Measurements from ENCODE around the gene SCD5.

SCD5 gene

GRCh38 chr4:82753238-82753637 lies 45.4 kb downstream of the SCD5 start:
- H3K18ac ChIP-seq (ENCODE audit: low read length) = peak overlapping the region; percentile 29
- H3K4me1 ChIP-seq (ENCODE audit: control insufficient read depth in 2 of 2, insufficient read depth in 1 of 2, low read depth in 1 of 2, low read length in 2 of 2) = peaks cover 15 to 26% of the 10 kb centered on the region in 2 donors
- no peak overlapping the region for H4K8ac ChIP-seq (ENCODE audit: low read depth, low read length)
- no peaks in the 10 kb centered on the region for H3K79me1 ChIP-seq (ENCODE audit: low read depth, low read length)
- H3K36me3 ChIP-seq (replicated peaks in 1 of 2; ENCODE audit: control insufficient read depth in 2 of 2, insufficient read depth in 2 of 2, low read length in 2 of 2) = no peaks in the 10 kb centered on the region
- H2AFZ ChIP-seq (ENCODE audit: low read length) = no peak overlapping the region
- DNase-seq (ENCODE audit: low spot score) = no peak
- H2BK120ac ChIP-seq (ENCODE audit: low read depth, low read length) = no peak overlapping the region
- no peak overlapping the region for H2AK5ac ChIP-seq (ENCODE audit: low read depth, low read length)
- H3K4me2 ChIP-seq (ENCODE audit: insufficient read depth, low read length, poor library complexity, severe bottlenecking) = no peak overlapping the region
- no peak overlapping the region for H2BK15ac ChIP-seq (ENCODE audit: low read length)
- no peak overlapping the region for H4K91ac ChIP-seq (ENCODE audit: low read depth, low read length, poor library complexity)
- no peak overlapping the region for H3K27ac ChIP-seq (replicated peaks; ENCODE audit: low read length)
- H3K9ac ChIP-seq (ENCODE audit: low read depth, low read length, poor library complexity) = no peak overlapping the region
- no peak overlapping the region for H3K4me3 ChIP-seq (ENCODE audit: low read length in 2 of 2)
- H2BK12ac ChIP-seq (ENCODE audit: low read length) = no peak overlapping the region
- H3K9me3 ChIP-seq (replicated peaks in 1 of 2; ENCODE audit: control insufficient read depth in 2 of 2, insufficient read depth in 1 of 2, low read depth in 1 of 2, low read length in 2 of 2) = peaks cover 0 to 2% of the 10 kb centered on the region in 2 donors
- no peak overlapping the region for H3K4ac ChIP-seq (ENCODE audit: low read length)
- no CpG with 5 or more reads among the region's 4 CpGs for WGBS, 2 donors (ENCODE audit: extremely low coverage in 2 of 2, insufficient read length in 2 of 2, insufficient replicate concordance in 1 of 2)
- H3K27me3 ChIP-seq (ENCODE audit: control insufficient read depth in 3 of 3, insufficient read depth in 3 of 3, low read depth in 1 of 3, low read length in 3 of 3) = no peaks in the 10 kb centered on the region
- H3K23ac ChIP-seq (ENCODE audit: low read depth, low read length, poor library complexity) = no peak overlapping the region
- H2BK5ac ChIP-seq (ENCODE audit: low read length) = no peak overlapping the region
- H3K14ac ChIP-seq (ENCODE audit: low read length) = no peak overlapping the region

GRCh38 chr4:82748810-82749470 lies 49.7 kb downstream of the SCD5 start:
- Histone ChIP-seq H2AFZ (ENCODE audit: low read length) (no peak overlapping the region), H3K4me3 (ENCODE audit: low read length in 2 of 2) (no peak overlapping the region), H2BK12ac (ENCODE audit: low read length) (no peak overlapping the region), H2BK120ac (ENCODE audit: low read depth, low read length) (no peak overlapping the region), H3K9me3 (replicated peaks in 1 of 2; ENCODE audit: control insufficient read depth in 2 of 2, insufficient read depth in 1 of 2, low read depth in 1 of 2, low read length in 2 of 2) (no peaks in the 10 kb centered on the region), H4K91ac (ENCODE audit: low read depth, low read length, poor library complexity) (no peak overlapping the region), H3K4me1 (ENCODE audit: control insufficient read depth in 2 of 2, insufficient read depth in 1 of 2, low read depth in 1 of 2, low read length in 2 of 2) (peaks cover 19 to 29% of the 10 kb centered on the region in 2 donors), H2BK5ac (ENCODE audit: low read length) (no peak overlapping the region), H3K4me2 (ENCODE audit: insufficient read depth, low read length, poor library complexity, severe bottlenecking) (no peak overlapping the region), H3K9ac (ENCODE audit: low read depth, low read length, poor library complexity) (no peak overlapping the region), H3K27ac (replicated peaks; ENCODE audit: low read length) (no peak overlapping the region), H3K4ac (ENCODE audit: low read length) (no peak overlapping the region), H3K23ac (ENCODE audit: low read depth, low read length, poor library complexity) (no peak overlapping the region), H2BK15ac (ENCODE audit: low read length) (no peak overlapping the region), H3K14ac (ENCODE audit: low read length) (no peak overlapping the region), H3K27me3 (ENCODE audit: control insufficient read depth in 3 of 3, insufficient read depth in 3 of 3, low read depth in 1 of 3, low read length in 3 of 3) (no peaks in the 10 kb centered on the region), H2AK5ac (ENCODE audit: low read depth, low read length) (no peak overlapping the region), H3K79me1 (ENCODE audit: low read depth, low read length) (no peaks in the 10 kb centered on the region), H3K36me3 (replicated peaks in 1 of 2; ENCODE audit: control insufficient read depth in 2 of 2, insufficient read depth in 2 of 2, low read length in 2 of 2) (no peaks in the 10 kb centered on the region), H3K18ac (ENCODE audit: low read length) (no peak overlapping the region), H4K8ac (ENCODE audit: low read depth, low read length) (no peak overlapping the region)
- no CpG with 5 or more reads among the region's 6 CpGs for WGBS, 2 donors (ENCODE audit: extremely low coverage in 2 of 2, insufficient read length in 2 of 2, insufficient replicate concordance in 1 of 2)
- DNase-seq (ENCODE audit: low spot score) = no peak

- no CpG with 5 or more reads among the region's 6 CpGs for WGBS, 2 donors (ENCODE audit: extremely low coverage in 2 of 2, insufficient read length in 2 of 2, insufficient replicate concordance in 1 of 2)
- peaks cover 13 to 19% of the 10 kb centered on the region in 2 donors for H3K4me1 ChIP-seq (ENCODE audit: control insufficient read depth in 2 of 2, insufficient read depth in 1 of 2, low read depth in 1 of 2, low read length in 2 of 2)
- H3K4me2 ChIP-seq (ENCODE audit: insufficient read depth, low read length, poor library complexity, severe bottlenecking) = no peak overlapping the region
- no peaks in the 10 kb centered on the region for H3K79me1 ChIP-seq (ENCODE audit: low read depth, low read length)
- peak overlapping the region; percentile 38 for H2AFZ ChIP-seq (ENCODE audit: low read length)
- no peaks in the 10 kb centered on the region for H3K9me3 ChIP-seq (replicated peaks in 1 of 2; ENCODE audit: control insufficient read depth in 2 of 2, insufficient read depth in 1 of 2, low read depth in 1 of 2, low read length in 2 of 2)
- no peak overlapping the region for H4K91ac ChIP-seq (ENCODE audit: low read depth, low read length, poor library complexity)
- no peak overlapping the region for H3K23ac ChIP-seq (ENCODE audit: low read depth, low read length, poor library complexity)
- H2BK15ac ChIP-seq (ENCODE audit: low read length) = no peak overlapping the region
- no peak overlapping the region for H3K4ac ChIP-seq (ENCODE audit: low read length)
- H3K9ac ChIP-seq (ENCODE audit: low read depth, low read length, poor library complexity) = no peak overlapping the region
- no peak overlapping the region for H3K4me3 ChIP-seq (ENCODE audit: low read length in 2 of 2)
- H3K27me3 ChIP-seq (ENCODE audit: control insufficient read depth in 3 of 3, insufficient read depth in 3 of 3, low read depth in 1 of 3, low read length in 3 of 3) = no peaks in the 10 kb centered on the region
- no peak overlapping the region for H4K8ac ChIP-seq (ENCODE audit: low read depth, low read length)
- no peak overlapping the region for H2BK120ac ChIP-seq (ENCODE audit: low read depth, low read length)
- no peak overlapping the region for H2BK12ac ChIP-seq (ENCODE audit: low read length)
- no peak for DNase-seq (ENCODE audit: low spot score)
- no peaks in the 10 kb centered on the region for H3K36me3 ChIP-seq (replicated peaks in 1 of 2; ENCODE audit: control insufficient read depth in 2 of 2, insufficient read depth in 2 of 2, low read length in 2 of 2)
- no peak overlapping the region for H3K27ac ChIP-seq (replicated peaks; ENCODE audit: low read length)
- no peak overlapping the region for H2AK5ac ChIP-seq (ENCODE audit: low read depth, low read length)
- no peak overlapping the region for H2BK5ac ChIP-seq (ENCODE audit: low read length)
- no peak overlapping the region for H3K14ac ChIP-seq (ENCODE audit: low read length)
- no peak overlapping the region for H3K18ac ChIP-seq (ENCODE audit: low read length)
Measured at GRCh38 chr4:82747686-82748575, 50.7 kb downstream of the SCD5 start.

Data from neuronal stem cell (in vitro differentiated cells).